HG02588 (cell line): ENCODE results near the gene LTB4R.
"Not testable (repeated sequence)": the region's sequence is repeated elsewhere in the genome, so short reads cannot be mapped to it uniquely, and the experiment has no call there.

Source experiments
- ATAC-seq: cut with Tn5 transposase; IDR thresholded peaks from one replicate; pipeline ENCODE4 v1.9.1; 2021; ENCODE audit warnings: mild to moderate bottlenecking, moderate library complexity; ENCODE audit not compliant: unreplicated experiment

The LTB4R gene

GRCh38 chr14:24317141-24317928 is 6.0 kb downstream of the LTB4R start:
- no peak for ATAC-seq

- ATAC-seq = no peak
Observed at GRCh38 chr14:24321212-24321975, 10.1 kb downstream of the LTB4R start.

- ATAC-seq = no peak
Observed at GRCh38 chr14:24322672-24323071, 11.4 kb downstream of the LTB4R start.

GRCh38 chr14:24323341-24323740 is 12.0 kb downstream of the LTB4R start:
- ATAC-seq = no peak

GRCh38 chr14:24324024-24324423 is 12.7 kb downstream of the LTB4R start:
- no peak for ATAC-seq

- no peak for ATAC-seq
Observed at GRCh38 chr14:24325041-24325530, 13.8 kb downstream of the LTB4R start.

- no peak for ATAC-seq
Observed at GRCh38 chr14:24325963-24326362, 14.7 kb downstream of the LTB4R start.

GRCh38 chr14:24327303-24327702 is 16.0 kb downstream of the LTB4R start:
- ATAC-seq = no peak

GRCh38 chr14:24327914-24328313 is 16.6 kb downstream of the LTB4R start:
- ATAC-seq = not testable (repeated sequence)

GRCh38 chr14:24329073-24329663 is 17.9 kb downstream of the LTB4R start:
- ATAC-seq = no peak

GRCh38 chr14:24329736-24330135 is 18.4 kb downstream of the LTB4R start:
- no peak for ATAC-seq

- ATAC-seq = no peak
Observed at GRCh38 chr14:24330973-24331674, 19.8 kb downstream of the LTB4R start.

- no peak for ATAC-seq
Observed at GRCh38 chr14:24331731-24332267, 20.5 kb downstream of the LTB4R start.

GRCh38 chr14:24332268-24332993 is 21.1 kb downstream of the LTB4R start:
- no peak for ATAC-seq

GRCh38 chr14:24334431-24335291 is 23.4 kb downstream of the LTB4R start, which contains the start of gene ADCY4:
ADCY4 (minus strand) TSS chr14:24335071; CDS start chr14:24334652, 419 bp downstream.
- no peak for ATAC-seq

GRCh38 chr14:24335461-24336171 is 24.3 kb downstream of the LTB4R start:
- no peak for ATAC-seq

- ATAC-seq = no peak
Observed at GRCh38 chr14:24337144-24337823, 26.0 kb downstream of the LTB4R start.

GRCh38 chr14:24337824-24338175 is 26.5 kb downstream of the LTB4R start:
- ATAC-seq = no peak
